Stimulated activated CD8-positive, alpha-beta memory T cell treated with anti-CD3 and anti-CD28 coated beads, Interleukin-15, amount 100 ng/mL, for 48 hours (primary cell): ENCODE data around the gene C4BPA.

ENCODE experiments used
- DNase-seq, 2 donors: peaks; one replicate each; pipeline ENCODE4 v3.0.0-alpha.2; 2020; ENCODE audit warnings: low read depth in 2 of 2

Gene C4BPA

GRCh38 chr1:207115269-207115668 lies 11.2 kb downstream of the C4BPA start:
- no peak for DNase-seq

GRCh38 chr1:207124389-207124788 lies 20.4 kb downstream of the C4BPA start:
- no peak for DNase-seq

GRCh38 chr1:207128336-207128921 lies 24.4 kb downstream of the C4BPA start:
- DNase-seq = no peak

GRCh38 chr1:207129053-207129452 lies 25.0 kb downstream of the C4BPA start:
- DNase-seq = no peak

- no peak for DNase-seq
Observed at GRCh38 chr1:207130252-207131036, 26.4 kb downstream of the C4BPA start.

GRCh38 chr1:207131163-207131562 lies 27.1 kb downstream of the C4BPA start:
- no peak for DNase-seq

GRCh38 chr1:207134581-207134980 lies 30.5 kb downstream of the C4BPA start:
- no peak for DNase-seq

- DNase-seq = no peak
Observed at GRCh38 chr1:207139616-207140015, 35.6 kb downstream of the C4BPA start.

GRCh38 chr1:207140536-207140935 lies 36.5 kb downstream of the C4BPA start:
- no peak for DNase-seq

GRCh38 chr1:207145401-207146058 lies 41.5 kb downstream of the C4BPA start:
- no peak for DNase-seq

- DNase-seq = no peak
Observed at GRCh38 chr1:207151920-207152319, 47.9 kb downstream of the C4BPA start.

GRCh38 chr1:207152792-207153468 lies 48.9 kb downstream of the C4BPA start:
- DNase-seq = no peak

GRCh38 chr1:207155028-207155427 lies 51.0 kb downstream of the C4BPA start:
- DNase-seq = no peak

GRCh38 chr1:207156095-207156494 lies 52.1 kb downstream of the C4BPA start:
- DNase-seq = no peak

GRCh38 chr1:207156826-207157225 lies 52.8 kb downstream of the C4BPA start:
- no peak for DNase-seq

- DNase-seq = no peak
Observed at GRCh38 chr1:207164086-207164485, 60.1 kb downstream of the C4BPA start.

- DNase-seq = no peak
Observed at GRCh38 chr1:207172321-207172720, 68.3 kb downstream of the C4BPA start.

GRCh38 chr1:207172885-207173284 lies 68.9 kb downstream of the C4BPA start:
- no peak for DNase-seq

- DNase-seq = no peak
Observed at GRCh38 chr1:207173396-207173795, 69.4 kb downstream of the C4BPA start.

- DNase-seq = no peak
Observed at GRCh38 chr1:207174913-207175312, 70.9 kb downstream of the C4BPA start.

GRCh38 chr1:207179036-207179435 lies 75.0 kb downstream of the C4BPA start:
- DNase-seq = no peak

- no peak for DNase-seq
Observed at GRCh38 chr1:207181847-207182246, 77.8 kb downstream of the C4BPA start.
